DOHH2 (cell line): ENCODE data around the gene LOXHD1.

Experiments
- H3F3A ChIP-seq: fragments of 200-600 bp; sonication (generic), shearing (Covaris generic); 2 replicates; pipeline ENCODE4 v1.6.0; 2016; ENCODE audit warnings: antibody characterized with exemption, mild to moderate bottlenecking; ENCODE audit not compliant: control insufficient read depth, insufficient read depth
- H3K27ac ChIP-seq: fragments of 200-600 bp; sonication (generic); 2 replicates; pipeline ENCODE4 v1.5.1; 2014; ENCODE audit warnings: low read depth, mild to moderate bottlenecking, low read length, moderate library complexity
- H3K27me3 ChIP-seq: fragments of 200-600 bp; sonication (generic); 2 replicates; pipeline ENCODE4 v1.6.1; 2014; ENCODE audit warnings: mild to moderate bottlenecking, low read length, mixed read lengths; ENCODE audit not compliant: control insufficient read depth
- H3K36me3 ChIP-seq: fragments of 200-600 bp; sonication (generic); 2 replicates; pipeline ENCODE4 v1.6.1; 2014; ENCODE audit warnings: mild to moderate bottlenecking, low read length, moderate library complexity, mixed read lengths; ENCODE audit not compliant: control insufficient read depth
- H3K4me1 ChIP-seq: fragments of 200-600 bp; sonication (generic); 2 replicates; pipeline ENCODE4 v1.6.1; 2014; ENCODE audit warnings: mild to moderate bottlenecking, low read length, mixed read lengths; ENCODE audit not compliant: control insufficient read depth
- H3K4me2 ChIP-seq: fragments of 200-600 bp; sonication (generic); 2 replicates; pipeline ENCODE4 v1.6.0; 2014; ENCODE audit warnings: mild to moderate bottlenecking, low read length, moderate library complexity
- H3K4me3 ChIP-seq: fragments of 200-600 bp; sonication (generic); 2 replicates; pipeline ENCODE4 v1.5.1; 2014; ENCODE audit warnings: mild to moderate bottlenecking, low read length, mixed read lengths
- H3K79me2 ChIP-seq: fragments of 200-600 bp; sonication (generic); 2 replicates; pipeline ENCODE4 v1.6.1; 2014; ENCODE audit warnings: mild to moderate bottlenecking, low read length, mixed read lengths; ENCODE audit not compliant: control insufficient read depth
- H3K9me2 ChIP-seq: fragments of 200-600 bp; sonication (generic); replicated peaks from 2 replicates; pipeline ENCODE4 v1.6.1; 2014; ENCODE audit warnings: mild to moderate bottlenecking, low read length, mixed read lengths; ENCODE audit not compliant: control insufficient read depth
- H3K9me3 ChIP-seq: fragments of 200-600 bp; sonication (generic); 2 replicates; pipeline ENCODE4 v1.6.1; 2014; ENCODE audit warnings: antibody characterized with exemption, low read length, mixed read lengths; ENCODE audit not compliant: control insufficient read depth, insufficient read depth
- H4K20me1 ChIP-seq: fragments of 200-600 bp; sonication (generic); 2 replicates; pipeline ENCODE4 v1.6.0; 2014; ENCODE audit warnings: low read depth, mild to moderate bottlenecking, antibody characterized with exemption, low read length, moderate library complexity; ENCODE audit not compliant: control insufficient read depth, insufficient read depth
- EZH2phosphoT487 ChIP-seq: fragments of 200-600 bp; sonication (generic); IDR thresholded peaks from 2 replicates; pipeline ENCODE4 v1.6.1; 2017; ENCODE audit warnings: borderline replicate concordance, mild to moderate bottlenecking, antibody characterized with exemption, low read length, moderate library complexity, mixed read lengths
- TF ChIP-seq, protein P1 (sequence below): fragments of 200-600 bp; sonication (generic); IDR thresholded peaks from one replicate; pipeline ENCODE4 v1.5.1; 2014; ENCODE audit warnings: antibody characterized with exemption, mild to moderate bottlenecking, low read depth, low read length; ENCODE audit not compliant: poor library complexity, severe bottlenecking

The LOXHD1 gene

DNA sequence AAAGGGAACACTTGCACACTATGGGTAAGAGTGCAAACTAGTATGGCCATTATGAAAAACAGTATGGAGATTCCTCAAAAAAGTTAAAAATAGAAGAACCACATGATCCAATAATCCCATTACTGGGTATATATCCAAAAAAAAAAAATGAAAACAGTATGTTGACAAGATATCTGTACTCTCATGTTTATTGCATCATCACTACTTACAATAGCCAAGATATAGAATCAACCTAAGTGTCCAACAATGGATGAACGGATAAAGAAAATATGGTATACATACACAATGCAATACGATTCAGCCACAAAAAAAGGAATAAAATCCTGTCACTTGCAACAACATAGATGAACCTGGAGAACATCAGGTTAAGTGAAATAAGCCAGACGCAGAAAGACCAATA, 73.3 kb downstream of the LOXHD1 start:
- no peaks in the 10 kb centered on the region for H3K9me2 ChIP-seq
- no peak for TF ChIP-seq EZH2phosphoT487
- TF ChIP-seq, protein P1, sequence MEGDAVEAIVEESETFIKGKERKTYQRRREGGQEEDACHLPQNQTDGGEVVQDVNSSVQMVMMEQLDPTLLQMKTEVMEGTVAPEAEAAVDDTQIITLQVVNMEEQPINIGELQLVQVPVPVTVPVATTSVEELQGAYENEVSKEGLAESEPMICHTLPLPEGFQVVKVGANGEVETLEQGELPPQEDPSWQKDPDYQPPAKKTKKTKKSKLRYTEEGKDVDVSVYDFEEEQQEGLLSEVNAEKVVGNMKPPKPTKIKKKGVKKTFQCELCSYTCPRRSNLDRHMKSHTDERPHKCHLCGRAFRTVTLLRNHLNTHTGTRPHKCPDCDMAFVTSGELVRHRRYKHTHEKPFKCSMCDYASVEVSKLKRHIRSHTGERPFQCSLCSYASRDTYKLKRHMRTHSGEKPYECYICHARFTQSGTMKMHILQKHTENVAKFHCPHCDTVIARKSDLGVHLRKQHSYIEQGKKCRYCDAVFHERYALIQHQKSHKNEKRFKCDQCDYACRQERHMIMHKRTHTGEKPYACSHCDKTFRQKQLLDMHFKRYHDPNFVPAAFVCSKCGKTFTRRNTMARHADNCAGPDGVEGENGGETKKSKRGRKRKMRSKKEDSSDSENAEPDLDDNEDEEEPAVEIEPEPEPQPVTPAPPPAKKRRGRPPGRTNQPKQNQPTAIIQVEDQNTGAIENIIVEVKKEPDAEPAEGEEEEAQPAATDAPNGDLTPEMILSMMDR: no peak
- H3K27ac ChIP-seq: no peak overlapping the region
- no peaks in the 10 kb centered on the region for H4K20me1 ChIP-seq
- H3K4me3 ChIP-seq: no peak overlapping the region
- no peaks in the 10 kb centered on the region for H3K4me1 ChIP-seq
- H3K27me3 ChIP-seq: 0 out of 2 replicates have a peak, but pooled peaks cover 4% of the 10 kb centered on the region
- H3K79me2 ChIP-seq: no peaks in the 10 kb centered on the region
- H3K36me3 ChIP-seq: no peaks in the 10 kb centered on the region
- H3K4me2 ChIP-seq: no peak overlapping the region
- H3F3A ChIP-seq: no peaks in the 10 kb centered on the region
- H3K9me3 ChIP-seq: peaks cover 12% of the 10 kb centered on the region

DNA sequence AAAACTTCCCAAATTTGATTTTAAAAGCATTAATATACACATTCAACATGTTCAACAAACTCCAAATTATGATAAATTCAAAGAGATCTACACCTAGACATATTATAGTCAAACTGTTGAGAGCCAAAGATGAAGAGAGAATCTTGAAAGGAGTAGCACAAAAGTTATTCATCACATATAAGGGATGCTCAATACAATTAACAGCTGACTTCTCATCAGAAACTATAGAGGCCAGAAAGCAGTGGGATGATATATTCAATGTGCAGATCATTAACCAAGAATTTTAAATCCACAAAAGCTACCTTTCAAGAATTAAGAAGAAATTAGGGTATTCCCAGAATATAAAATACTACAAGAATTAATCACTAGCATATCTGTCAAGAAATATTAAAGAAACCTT, 75.4 kb downstream of the LOXHD1 start:
- Histone ChIP-seq H3K4me1 (no peaks in the 10 kb centered on the region), H3K27me3 (0 out of 2 replicates have a peak, but pooled peaks cover 4% of the 10 kb centered on the region), H3K4me3 (no peak overlapping the region), H3K27ac (no peak overlapping the region), H3K9me2 (no peaks in the 10 kb centered on the region), H4K20me1 (no peaks in the 10 kb centered on the region), H3K4me2 (no peak overlapping the region), H3F3A (no peaks in the 10 kb centered on the region), H3K36me3 (no peaks in the 10 kb centered on the region), H3K79me2 (no peaks in the 10 kb centered on the region), H3K9me3 (peaks cover 12% of the 10 kb centered on the region)
- TF ChIP-seq, protein P1: no peak
- no peak for TF ChIP-seq EZH2phosphoT487

DNA sequence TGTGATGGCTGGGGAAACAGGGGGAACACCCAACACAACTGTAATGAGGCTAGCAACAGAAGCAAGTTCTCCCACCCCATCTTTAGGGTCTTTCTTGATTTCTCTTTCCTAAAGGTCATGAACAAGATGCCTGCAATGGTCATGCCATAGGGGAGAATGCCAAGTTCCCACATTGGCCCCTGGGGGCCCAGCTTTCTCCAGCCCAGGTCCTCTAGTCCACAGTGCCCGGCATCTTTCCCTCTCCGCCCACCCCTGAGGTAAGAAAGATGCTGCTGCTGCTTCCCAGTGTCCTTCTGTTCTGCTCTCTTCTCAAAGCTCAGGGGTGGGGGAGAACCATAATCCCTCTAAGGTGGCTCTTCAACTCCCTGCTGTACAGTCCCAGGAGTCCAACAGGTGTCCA, 78.0 kb downstream of the LOXHD1 start:
- H3F3A ChIP-seq: no peaks in the 10 kb centered on the region
- TF ChIP-seq EZH2phosphoT487: no peak
- TF ChIP-seq, protein P1: no peak
- peaks cover 12% of the 10 kb centered on the region for H3K9me3 ChIP-seq
- no peak overlapping the region for H3K4me3 ChIP-seq
- no peaks in the 10 kb centered on the region for H3K79me2 ChIP-seq
- H3K9me2 ChIP-seq: no peaks in the 10 kb centered on the region
- H4K20me1 ChIP-seq: no peaks in the 10 kb centered on the region
- H3K4me1 ChIP-seq: no peaks in the 10 kb centered on the region
- no peak overlapping the region for H3K4me2 ChIP-seq
- no peaks in the 10 kb centered on the region for H3K27me3 ChIP-seq
- no peaks in the 10 kb centered on the region for H3K36me3 ChIP-seq
- no peak overlapping the region for H3K27ac ChIP-seq
